COLO668 (cell line): Measurements from ENCODE around the gene FAM83E.

Source experiments
- DNase-seq: peaks from one replicate; lab custom pipeline; 2025; ENCODE audit not compliant: unreplicated experiment; lab: John Stamatoyannopoulos, UW

The FAM83E gene

GRCh38 chr19:48613024-48613851, 1.6 kb downstream of the FAM83E start:
- peak; percentile 16 for DNase-seq

GRCh38 chr19:48611872-48612271, 3.0 kb downstream of the FAM83E start:
- DNase-seq = no peak

- no peak for DNase-seq
Observed at GRCh38 chr19:48609571-48610108, 5.2 kb downstream of the FAM83E start.

- DNase-seq = peak; percentile 66
Observed at GRCh38 chr19:48608798-48609263, 6.0 kb downstream of the FAM83E start.

- DNase-seq = no peak
Observed at GRCh38 chr19:48607359-48607755, 7.5 kb downstream of the FAM83E start.

- no peak for DNase-seq
Observed at GRCh38 chr19:48606463-48607358, 8.2 kb downstream of the FAM83E start, which contains the start of gene SPACA4. SPACA4 (plus strand) TSS chr19:48606742; CDS start chr19:48606979, 237 bp downstream.

GRCh38 chr19:48603850-48604249, 11.0 kb downstream of the FAM83E start:
- DNase-seq = no peak

- no peak for DNase-seq
Observed at GRCh38 chr19:48603449-48603848, 11.4 kb downstream of the FAM83E start.

- peak; percentile 11 for DNase-seq
Observed at GRCh38 chr19:48603001-48603400, 11.9 kb downstream of the FAM83E start.

GRCh38 chr19:48600679-48601417, 14.0 kb downstream of the FAM83E start:
- DNase-seq = no peak

GRCh38 chr19:48598996-48599700, 15.7 kb downstream of the FAM83E start:
- DNase-seq = no peak

- DNase-seq = no peak
Observed at GRCh38 chr19:48596679-48597465, 18.0 kb downstream of the FAM83E start.

GRCh38 chr19:48596237-48596636, 18.6 kb downstream of the FAM83E start:
- no peak for DNase-seq

- no peak for DNase-seq
Observed at GRCh38 chr19:48595833-48596232, 19.0 kb downstream of the FAM83E start.

- DNase-seq = no peak
Observed at GRCh38 chr19:48595171-48595570, 19.7 kb downstream of the FAM83E start.

- DNase-seq = no peak
Observed at GRCh38 chr19:48591021-48591420, 23.9 kb downstream of the FAM83E start.

- DNase-seq = peak; percentile 92
Observed at GRCh38 chr19:48588670-48589401, 26.0 kb downstream of the FAM83E start.

- no peak for DNase-seq
Observed at GRCh38 chr19:48587387-48587786, 27.5 kb downstream of the FAM83E start.

- DNase-seq = no peak
Observed at GRCh38 chr19:48582168-48582567, 32.7 kb downstream of the FAM83E start.
